SW480 (cell line): ENCODE results near the gene ABLIM2.

Experiments
- DNase-seq: peaks from one replicate; pipeline ENCODE4 v3.0.0-alpha.2; 2016; ENCODE audit warnings: low spot score

ABLIM2 gene

DNA sequence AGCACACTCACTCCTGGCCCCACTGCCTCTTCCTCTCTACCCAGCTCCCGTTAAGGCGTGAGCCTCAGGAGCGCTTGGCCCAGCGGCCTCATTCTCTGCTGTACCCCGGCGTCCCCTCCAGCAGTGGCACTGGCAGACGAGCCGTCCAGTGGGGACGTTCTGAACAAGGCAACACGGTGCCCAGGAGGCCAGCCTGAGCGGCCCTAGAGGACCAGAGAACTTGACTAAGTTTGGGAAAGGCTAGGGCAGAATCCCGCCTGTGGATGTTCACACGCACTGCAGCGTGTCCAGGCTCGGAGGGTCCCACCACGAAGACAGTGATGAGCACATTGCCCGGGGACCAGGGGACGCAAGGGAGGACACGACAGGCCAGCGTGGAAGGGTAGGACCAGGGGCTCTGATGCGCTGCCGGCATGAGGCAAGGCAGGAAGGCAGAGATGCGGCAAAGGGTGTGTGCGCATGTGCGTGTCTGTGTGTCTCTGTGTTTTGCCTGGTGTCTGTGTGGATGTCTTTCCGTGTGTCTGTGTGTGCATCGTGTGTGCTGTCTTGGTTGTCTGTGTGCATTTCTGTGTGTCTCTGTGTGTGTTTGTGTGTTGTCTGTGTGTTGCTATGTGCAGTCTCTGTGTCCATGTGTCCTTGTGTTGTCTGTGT lies 89.4 kb downstream of the ABLIM2 start:
- DNase-seq: no peak

DNA sequence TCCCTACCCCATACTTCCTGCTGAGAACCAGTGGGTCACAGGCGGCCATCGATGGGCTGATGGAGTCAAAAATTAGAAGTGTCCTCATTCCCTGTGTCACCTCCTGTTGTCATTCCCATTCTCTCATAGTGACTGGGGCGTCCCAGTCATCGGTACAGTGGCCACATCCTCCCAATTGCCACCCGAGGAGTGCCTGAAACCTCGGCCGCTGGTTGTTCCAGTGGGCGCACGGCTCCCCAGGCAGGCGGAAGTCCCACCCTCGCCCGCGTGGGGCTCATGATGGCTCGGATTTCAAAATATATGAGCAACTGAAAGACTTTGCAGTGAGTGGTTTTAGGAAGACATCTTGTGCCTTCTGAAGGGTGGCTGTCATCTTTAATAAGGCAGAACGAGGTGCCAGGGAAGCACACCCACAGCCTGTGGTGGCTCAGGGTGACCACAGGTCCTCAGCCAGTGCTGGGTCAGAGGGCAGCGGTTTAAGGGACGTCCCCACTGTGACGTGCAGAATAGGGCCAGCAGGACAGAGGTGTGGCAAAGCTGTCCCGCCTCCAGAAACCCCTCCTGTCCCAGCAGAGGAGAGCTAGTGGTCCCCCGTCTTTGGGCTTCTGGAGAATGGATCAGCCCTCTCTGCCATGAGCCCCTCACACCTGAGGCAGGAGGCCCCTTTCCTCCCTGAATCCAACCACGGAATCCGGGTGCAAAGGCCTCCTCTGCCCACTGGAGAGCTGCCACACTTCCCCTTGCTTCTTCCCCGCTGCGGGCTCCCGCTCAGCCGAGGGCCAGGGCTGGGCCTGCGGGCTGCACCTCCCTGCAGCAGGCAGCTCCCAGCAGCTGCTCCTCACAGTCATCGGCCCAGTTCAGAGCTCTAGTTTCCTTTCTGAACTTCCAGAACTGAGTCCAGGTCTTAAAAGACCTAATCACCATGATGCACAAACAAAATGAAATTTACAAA lies 90.4 kb downstream of the ABLIM2 start:
- DNase-seq: no peak

DNA sequence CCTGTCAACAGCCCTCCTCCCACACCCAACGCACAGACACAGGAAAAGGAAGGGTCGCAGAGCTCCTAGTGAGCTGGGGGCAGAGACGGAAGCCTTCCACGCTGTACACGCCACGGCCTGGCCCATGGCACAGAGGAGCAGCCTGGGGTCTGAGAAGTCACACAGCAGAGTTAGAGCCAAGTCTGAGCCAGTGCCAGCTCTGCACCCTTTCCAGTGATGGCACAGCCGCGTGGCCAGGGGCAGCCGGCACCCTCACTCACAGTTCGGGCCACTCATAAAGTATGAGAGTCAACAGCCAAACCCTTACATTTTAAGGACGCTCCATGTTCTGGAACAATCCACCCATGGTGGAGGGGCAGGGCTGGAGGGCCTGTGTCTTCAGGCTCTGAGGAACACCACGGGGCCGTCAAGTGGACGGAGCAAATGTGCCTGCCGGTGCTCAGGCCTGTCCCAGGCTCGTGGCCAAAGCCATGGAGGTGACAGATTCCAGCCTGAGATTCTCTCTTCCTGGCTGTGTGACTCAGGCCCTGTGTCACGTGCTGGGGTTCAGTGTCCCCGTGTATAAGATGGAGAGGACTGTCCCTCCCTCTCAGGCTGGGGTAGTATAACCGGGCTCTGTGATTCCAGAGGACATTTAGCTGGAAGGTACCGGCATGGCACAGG lies 91.2 kb downstream of the ABLIM2 start:
- no peak for DNase-seq

- DNase-seq: no peak
Observed at GRCh38 chr4:8066336-8066931, 92.2 kb downstream of the ABLIM2 start.

DNA sequence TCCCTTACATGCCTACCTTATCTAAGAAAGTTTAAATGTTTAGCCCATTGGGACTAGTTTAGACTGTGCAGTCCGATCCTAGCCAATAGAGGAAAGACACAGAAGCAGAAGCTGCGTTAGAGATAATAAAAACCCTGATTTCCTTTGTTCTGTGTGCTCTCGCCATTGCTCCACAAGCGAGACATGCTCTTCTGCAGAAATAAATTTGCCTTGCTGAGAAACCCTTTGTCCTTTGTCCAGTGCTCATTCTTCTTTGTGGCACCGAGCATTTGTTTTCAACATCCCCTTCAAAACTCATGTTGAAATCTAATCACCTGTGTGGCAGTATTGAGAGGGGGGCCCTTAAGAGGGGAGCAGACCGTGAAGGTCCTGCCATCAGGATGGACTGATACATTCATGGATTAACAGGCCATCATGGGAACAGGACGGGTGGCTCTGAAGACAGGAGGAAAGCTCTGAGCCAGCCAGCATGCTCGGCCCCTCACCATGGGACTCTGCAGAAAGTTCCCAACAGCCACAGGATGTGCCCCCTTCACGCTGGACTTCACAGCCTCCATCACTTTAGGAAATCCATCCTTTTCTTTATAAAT lies 94.5 kb downstream of the ABLIM2 start:
- DNase-seq: no peak

- no peak for DNase-seq
Observed at GRCh38 chr4:8061573-8061972, 97.0 kb downstream of the ABLIM2 start.

GRCh38 chr4:8061145-8061544 lies 97.5 kb downstream of the ABLIM2 start:
- no peak for DNase-seq

- no peak for DNase-seq
Observed at GRCh38 chr4:8060632-8061031, 98.0 kb downstream of the ABLIM2 start.

DNA sequence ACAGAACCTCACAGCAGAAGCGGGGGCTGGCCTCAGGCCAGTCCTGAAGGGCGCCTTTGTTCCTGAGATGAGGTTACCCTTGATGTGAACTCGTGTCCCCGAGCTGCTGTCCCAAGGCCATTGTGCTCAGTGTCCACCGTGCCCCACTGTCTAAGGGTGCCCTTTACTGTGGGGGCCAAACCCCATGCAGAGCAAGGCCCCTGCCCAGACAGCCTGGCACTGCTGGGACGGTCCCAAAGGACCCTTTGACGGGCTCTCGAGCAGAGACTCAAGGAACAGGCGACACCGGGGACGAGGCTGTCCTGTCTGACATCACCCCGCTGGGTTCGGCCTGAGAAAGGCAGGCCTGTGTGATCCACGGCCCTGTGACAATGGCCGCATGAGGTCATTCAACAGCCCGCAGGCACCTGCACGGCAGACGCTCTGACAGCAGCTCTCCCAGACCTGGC lies 100.6 kb downstream of the ABLIM2 start:
- DNase-seq: no peak

GRCh38 chr4:8055206-8055605 lies 103.4 kb downstream of the ABLIM2 start:
- DNase-seq: no peak

DNA sequence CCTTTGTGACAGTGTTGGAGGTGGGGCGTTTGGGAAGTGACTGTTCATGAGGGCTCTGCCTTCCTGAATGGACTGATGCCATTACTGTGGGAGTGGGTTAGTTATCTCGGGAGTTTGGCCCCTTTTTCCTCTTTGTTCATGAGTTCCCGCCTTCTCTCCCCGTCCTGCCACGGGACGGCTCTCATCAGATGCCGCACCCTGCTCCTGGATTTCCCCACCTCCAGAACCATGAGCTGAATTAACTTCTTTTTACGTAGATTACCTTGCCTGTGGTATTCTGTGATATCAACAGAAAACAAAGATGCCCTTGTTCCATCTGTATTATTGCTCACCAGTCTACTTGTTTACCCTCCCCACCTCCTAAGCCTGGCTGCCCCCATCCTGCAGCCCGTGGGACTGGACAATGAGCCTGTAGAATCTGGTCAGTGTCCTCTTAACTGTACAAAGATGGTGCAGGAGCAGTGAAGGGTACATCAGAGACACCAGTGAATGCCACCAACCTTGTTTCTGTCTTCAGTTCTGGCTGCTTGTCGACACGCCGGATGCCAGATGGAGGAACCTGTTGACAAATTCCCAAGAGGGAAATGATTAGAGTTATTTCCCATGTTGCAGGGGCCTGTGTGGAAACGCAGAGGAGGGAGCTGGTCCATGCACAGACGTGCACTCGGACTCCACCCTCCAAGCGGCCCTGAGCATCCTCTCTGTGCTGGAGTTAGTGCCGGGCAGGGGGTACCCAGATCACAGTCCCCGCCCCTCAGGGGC lies 104.7 kb downstream of the ABLIM2 start:
- peak; percentile 23 for DNase-seq

GRCh38 chr4:8052160-8052691 lies 106.4 kb downstream of the ABLIM2 start:
- no peak for DNase-seq

DNA sequence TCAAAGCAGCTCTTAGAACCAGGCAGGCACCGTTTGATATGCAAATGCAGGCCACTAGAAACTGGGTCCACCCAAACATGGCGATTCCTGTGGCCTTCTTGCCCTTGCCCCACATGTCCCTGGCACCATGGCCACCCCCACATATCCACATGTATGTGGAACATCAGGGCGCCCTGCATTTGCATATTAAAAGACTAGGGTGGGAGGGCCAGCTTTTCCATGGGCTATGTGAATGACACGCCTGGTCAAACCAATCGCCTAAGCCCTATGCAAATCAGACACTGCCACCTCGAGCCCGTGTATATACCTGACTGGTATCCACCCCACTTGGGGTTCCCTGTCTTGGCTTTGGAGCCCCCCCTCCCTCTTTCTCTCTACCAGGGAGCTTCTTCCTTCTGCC lies 107.0 kb downstream of the ABLIM2 start:
- peak; percentile 43 for DNase-seq

DNA sequence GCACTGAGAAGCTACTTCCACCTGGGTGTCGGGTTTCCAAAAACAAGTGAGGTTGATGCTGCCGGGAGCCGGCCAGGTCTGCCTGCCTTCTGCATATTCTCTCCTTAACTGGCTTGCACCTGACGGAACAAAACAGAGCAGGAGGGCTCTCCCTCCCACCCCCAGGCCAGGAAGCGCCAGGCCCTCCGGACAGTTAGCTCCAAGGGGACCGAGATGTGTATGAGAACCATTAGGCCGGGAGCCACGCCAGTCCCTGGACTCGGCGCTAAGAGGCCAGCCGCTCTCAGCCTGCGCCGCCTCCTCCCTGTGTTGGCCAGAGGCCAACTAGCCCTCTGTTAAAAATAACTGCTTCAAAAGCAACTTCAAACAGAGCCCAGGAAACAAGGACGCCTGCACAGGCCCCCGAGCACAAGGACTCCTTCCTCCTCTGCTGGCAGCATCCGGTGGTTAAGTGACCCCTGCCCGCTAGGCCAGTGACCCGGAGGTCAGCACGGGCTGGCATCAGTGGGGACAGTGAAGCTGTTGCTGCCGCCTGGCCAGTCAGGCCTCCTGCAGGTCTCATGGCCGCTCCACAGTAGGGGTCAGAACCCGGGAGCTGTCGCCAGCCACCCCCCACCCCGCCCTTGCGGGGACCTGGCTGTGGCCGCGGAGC lies 107.9 kb downstream of the ABLIM2 start:
- DNase-seq: peak; percentile 59

GRCh38 chr4:8050180-8050554 lies 108.4 kb downstream of the ABLIM2 start:
- no peak for DNase-seq

DNA sequence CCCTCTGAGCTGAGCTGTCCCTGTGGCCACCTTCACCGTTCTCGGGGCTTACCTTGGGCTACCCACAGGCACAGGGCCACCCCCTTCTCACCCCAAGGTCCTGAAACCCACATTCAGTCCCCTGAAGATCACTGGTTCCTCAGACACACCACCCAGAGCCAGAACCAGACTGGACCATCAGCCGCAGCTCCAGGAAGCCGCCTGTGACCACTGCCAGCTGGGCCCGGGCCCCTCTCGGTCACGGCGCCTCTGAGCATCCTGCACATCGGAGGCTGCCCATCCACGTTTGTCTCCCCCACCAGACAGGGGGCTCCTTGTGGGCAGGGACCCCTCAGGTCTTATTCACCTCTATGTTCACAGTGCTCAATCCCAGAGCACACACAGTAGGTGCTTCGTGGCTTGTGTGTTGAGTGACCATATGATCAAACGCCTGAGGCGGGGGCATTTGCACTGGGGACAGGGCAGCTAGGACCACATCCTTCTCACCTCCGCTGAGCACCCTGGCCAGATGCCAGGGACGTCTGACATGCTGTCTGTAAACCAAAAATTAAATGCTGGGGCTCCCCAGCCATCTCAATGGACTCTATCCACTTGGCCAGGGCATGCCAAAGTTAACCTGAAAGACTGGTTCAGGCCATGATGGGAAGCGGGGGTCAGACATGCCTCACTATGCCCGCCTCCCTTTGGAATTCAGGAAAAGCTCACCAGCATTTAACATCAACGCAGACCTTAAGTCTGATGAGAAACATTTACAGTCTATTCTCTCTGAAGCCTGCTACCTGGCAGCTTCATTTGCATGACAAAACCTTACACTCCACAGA lies 109.5 kb downstream of the ABLIM2 start:
- no peak for DNase-seq

DNA sequence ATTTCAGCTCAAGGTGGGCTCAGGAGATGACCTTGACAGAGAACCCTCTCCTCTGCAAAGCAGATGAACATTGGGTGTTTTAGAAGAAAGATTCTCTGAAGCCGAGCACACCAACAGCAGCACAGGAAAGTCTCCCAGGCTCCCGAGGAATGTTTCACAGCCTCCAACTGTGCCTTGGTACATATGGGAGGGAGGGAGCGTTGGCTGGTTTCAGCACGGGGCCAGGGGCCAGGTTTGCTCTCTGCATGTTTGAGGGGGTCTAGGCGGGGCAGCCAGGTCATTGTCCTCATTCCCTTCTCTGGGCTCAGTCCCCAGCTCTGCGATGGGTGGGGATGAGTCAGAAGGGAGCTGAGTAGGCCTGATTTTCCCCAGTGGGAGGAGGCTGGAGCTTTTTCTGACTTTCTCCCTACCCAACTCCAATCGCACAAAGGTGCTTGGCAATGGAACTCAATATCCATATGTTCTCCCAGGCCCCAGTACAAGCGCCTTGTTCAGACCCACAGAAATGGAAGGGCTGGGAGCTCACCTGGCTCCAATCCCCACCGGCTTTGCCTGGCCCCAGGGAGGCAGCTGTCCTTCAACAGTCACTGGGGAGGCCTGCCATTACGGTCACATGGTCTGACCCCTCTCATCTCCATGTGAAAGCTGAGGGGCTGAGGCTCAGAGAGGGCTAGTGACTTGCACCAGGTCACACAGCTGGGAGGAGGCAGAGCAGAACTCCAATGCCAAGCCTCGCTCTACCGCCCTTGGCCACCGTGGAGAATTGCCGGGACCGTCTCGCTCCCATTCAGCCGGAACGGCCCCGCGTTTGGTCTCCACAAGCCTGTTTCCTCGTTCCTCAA lies 110.6 kb downstream of the ABLIM2 start:
- no peak for DNase-seq

DNA sequence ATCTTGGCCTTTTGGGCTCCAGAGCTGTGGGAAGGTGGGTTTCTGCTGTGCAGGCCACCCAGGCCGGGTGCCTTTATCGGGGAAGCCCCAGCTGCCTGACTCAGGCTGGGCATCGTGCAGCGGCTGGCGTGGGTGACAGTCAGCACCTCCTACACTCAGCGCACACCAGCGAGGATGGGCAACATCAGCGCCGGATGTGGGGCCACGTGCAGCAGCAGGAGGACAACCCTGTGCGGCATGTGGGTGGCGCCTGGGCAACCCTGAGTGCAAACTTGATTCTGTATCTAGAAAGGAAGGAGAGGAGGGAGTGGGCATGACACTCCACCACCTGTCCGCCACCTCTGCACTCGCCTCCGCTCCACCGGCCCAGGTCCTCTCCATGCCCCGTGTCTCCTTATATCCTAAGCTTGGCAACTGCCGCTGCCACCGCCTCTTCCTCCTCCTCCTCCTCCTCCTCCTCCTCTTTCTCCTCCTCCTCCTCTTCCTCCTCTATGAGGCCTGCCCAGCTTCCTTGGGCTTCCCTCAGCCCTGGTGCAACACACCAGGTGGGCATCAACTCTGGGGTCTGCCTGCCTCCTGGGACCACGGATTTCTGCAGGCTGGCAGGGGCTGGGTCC lies 111.6 kb downstream of the ABLIM2 start:
- DNase-seq: peak; percentile 48
